PFSK-1 (cell line): ENCODE data around the gene SEMA3F.

Experiments used
- REST ChIP-seq, 2 experiments: IDR thresholded peaks; 2 replicates each; pipeline versions ENCODE4 v1.6.1 to v1.8.0; 2011 to 2012; ENCODE audit warnings: low read depth in 2 of 2, low read length in 2 of 2, control low read depth in 1 of 2, inconsistent platforms in 1 of 2, mild to moderate bottlenecking in 1 of 2, moderate library complexity in 1 of 2; ENCODE audit not compliant: insufficient read depth in 1 of 2
- SIN3A ChIP-seq: IDR thresholded peaks from 2 replicates; pipeline ENCODE4 v1.6.1; 2012; ENCODE audit warnings: mild to moderate bottlenecking, low read length, moderate library complexity, borderline replicate concordance; ENCODE audit not compliant: insufficient read depth
- TAF1 ChIP-seq: IDR thresholded peaks from 2 replicates; pipeline ENCODE4 v1.6.1; 2012; ENCODE audit warnings: low read length, control low read depth, borderline replicate concordance; ENCODE audit not compliant: insufficient read depth

GRCh38 chr3:50221051-50221410, 65.9 kb downstream of the SEMA3F start:
- TF ChIP-seq REST (IDR thresholded peaks at IDR 0.05; ENCODE audit: insufficient read depth in 1 of 2, low read depth in 2 of 2, low read length in 2 of 2) = no peak
- no peak for TF ChIP-seq TAF1
- TF ChIP-seq SIN3A = no peak
